Gastroesophageal sphincter (tissue), 3 donors: ENCODE data around the gene CCDC47.

ENCODE experiments used
- CTCF ChIP-seq, 4 experiments: fragments of 200-600 bp in 2 of 4; fragments of 450-650 bp in 2 of 4; sonication (generic) in 1 of 4; IDR thresholded peaks; one replicate each; pipeline ENCODE4 v1.5.1; 2017 to 2019; ENCODE audit warnings: antibody characterized with exemption in 4 of 4, mild to moderate bottlenecking in 2 of 4, moderate library complexity in 2 of 4
- EP300 ChIP-seq: sonication (generic); formaldehyde crosslinking; IDR thresholded peaks from one replicate; pipeline ENCODE4 v1.6.1; 2017; ENCODE audit warnings: antibody characterized with exemption, mild to moderate bottlenecking
- POLR2A ChIP-seq, 2 donors: fragments of 450-650 bp; IDR thresholded peaks; one replicate each; pipeline ENCODE4 v1.6.1; 2017; ENCODE audit warnings: antibody characterized with exemption in 2 of 2, mild to moderate bottlenecking in 2 of 2, moderate library complexity in 1 of 2
- POLR2AphosphoS5 ChIP-seq: sonication (generic); formaldehyde crosslinking; IDR thresholded peaks from one replicate; pipeline ENCODE4 v1.6.1; 2017; ENCODE audit warnings: antibody characterized with exemption

- no peak for TF ChIP-seq POLR2A (IDR thresholded peaks at IDR 0.05)
- no peak for TF ChIP-seq CTCF (IDR thresholded peaks at IDR 0.05)
- TF ChIP-seq POLR2AphosphoS5, result no peak
- TF ChIP-seq EP300, result no peak
Observed at GRCh38 chr17:63775420-63775819, 2.0 kb upstream of the CCDC47 start.
